Embryonic facial prominence (tissue), 1 donor: ENCODE data around the gene TP53BP1.
"Not testable (repeated sequence)": the region's sequence is repeated elsewhere in the genome, so short reads cannot be mapped to it uniquely, and the experiment has no call there.

Source experiments
- DNase-seq: peaks from one replicate; pipeline ENCODE4 v3.0.0-alpha.2; 2016; ENCODE audit errors: extremely low spot score

Gene TP53BP1

DNA sequence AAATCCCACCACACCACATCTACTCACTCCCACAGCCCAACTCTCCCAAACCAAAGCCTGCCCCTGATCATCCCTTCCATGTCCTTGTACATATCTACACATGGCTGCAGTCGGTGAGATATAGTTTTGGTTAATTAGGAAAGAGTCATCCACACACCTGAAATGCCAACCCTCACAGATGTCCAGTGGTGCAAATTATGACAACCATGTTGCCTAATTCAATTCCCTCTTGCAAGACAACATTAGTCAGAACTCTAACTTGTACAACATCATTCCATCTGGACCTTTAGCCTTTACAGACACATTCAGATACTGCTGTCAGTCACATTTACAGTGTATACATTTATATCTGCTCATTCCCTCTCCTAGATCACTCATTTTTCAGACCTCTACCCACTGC lies 80.9 kb downstream of the TP53BP1 start:
- no peak for DNase-seq

DNA sequence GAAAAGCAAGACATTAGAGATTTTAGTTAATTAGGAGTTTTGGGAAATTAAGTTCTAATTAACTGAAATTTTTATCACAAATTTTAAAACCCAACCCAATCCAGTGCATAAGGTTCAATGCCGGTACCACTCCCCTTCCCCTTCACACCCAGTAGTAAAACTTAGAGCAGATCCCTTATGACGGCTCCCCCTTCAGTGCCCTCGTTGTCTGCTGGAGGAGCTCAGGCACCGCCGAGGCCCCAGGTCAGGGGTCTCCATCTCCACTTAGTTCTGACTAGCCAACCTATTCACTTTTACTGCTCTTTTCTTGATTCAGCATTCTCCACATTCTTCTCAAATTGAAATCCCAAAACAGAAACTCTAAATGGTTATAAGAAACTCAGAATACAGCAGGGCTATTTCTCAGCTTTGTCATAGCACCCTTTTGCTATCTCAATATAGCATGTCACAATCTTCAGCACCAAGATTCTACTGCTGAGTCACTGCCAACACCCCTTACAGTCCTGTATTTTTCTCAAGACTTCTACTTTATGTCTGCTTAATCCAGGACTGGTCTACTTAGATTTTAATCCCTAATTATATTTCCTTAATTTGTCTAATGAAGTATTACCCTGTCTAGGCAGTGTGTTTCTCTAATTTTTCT lies 82.3 kb downstream of the TP53BP1 start:
- DNase-seq, result no peak

DNA sequence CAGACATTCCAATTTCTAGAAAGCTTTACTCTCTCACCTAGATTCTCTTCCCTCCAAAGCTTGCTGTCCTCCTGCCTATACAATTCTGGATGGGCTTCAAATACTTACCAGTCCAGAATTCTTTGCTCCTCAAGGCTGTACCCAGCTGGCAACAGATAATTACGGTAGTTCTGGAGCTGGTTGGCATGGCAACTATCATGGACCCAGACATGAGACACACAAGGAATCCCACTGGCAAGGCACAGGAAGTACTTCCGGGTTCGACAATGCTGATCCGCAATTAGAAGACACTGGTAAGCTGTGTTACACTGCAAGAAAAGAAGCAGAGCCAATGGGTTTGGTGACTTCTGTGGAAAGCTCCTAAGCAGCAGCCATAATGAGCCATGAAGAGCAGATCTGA lies 84.2 kb downstream of the TP53BP1 start:
- no peak for DNase-seq

GRCh38 chr15:43406808-43407207 lies 86.1 kb downstream of the TP53BP1 start:
- no peak for DNase-seq

- no peak for DNase-seq
Measured at GRCh38 chr15:43406189-43406588, 86.8 kb downstream of the TP53BP1 start.

DNA sequence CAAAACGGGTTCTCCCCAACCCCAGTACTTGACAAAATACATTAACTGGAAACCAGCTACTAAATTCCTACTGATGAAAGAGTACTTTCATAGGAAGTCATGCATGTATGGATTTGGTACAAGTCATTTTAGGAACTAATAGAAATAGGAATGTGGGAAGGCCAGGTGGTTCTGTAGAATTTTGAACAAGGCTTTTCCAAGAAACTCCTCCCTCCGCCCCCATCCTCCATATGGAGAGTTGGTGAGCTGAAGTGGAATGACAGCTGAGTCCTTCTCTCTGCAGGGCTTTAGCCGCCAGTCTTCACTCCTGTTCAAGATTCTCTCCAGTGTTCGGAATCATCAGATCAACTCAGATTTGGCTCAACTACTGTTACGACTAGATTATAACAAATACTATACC lies 88.8 kb downstream of the TP53BP1 start:
- DNase-seq, result no peak

DNA sequence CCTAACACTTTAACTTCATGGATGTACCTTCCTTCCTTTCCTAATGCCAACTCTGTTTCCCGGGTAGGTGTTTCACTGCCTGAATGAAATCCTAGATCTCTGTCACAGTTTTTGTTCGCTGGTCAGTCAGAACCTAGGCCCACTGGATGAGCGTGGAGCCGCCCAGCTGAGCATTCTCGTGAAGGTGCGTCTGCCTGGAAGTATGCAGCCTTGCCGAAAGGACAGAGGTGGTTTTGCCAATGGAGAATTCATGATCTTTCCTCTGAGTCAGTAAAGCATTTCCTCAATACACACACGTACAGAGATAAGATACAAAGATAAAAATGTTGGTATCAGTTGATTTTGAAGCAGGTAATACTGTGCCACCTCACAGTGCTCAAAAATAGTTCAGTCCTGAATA lies 89.3 kb downstream of the TP53BP1 start:
- no peak for DNase-seq

DNA sequence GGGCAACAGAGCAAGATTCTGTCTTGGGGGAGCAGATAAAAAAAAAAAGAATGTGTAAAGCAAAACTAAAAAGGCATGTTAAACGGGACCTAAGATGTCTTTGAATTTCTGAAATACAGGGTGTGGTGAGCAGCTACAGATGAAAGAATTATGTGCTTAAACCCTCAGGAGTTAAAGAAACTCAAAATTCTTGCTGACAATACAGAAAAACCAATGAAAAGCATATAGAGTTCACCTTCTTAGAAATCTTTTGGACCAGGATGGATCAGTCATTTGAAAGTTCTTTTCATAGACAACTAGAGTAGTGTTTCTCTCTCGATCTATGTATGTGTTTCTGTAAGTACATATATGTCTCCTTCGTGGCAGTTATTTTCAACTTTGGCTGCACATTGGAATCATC lies 90.7 kb downstream of the TP53BP1 start:
- no peak for DNase-seq

- DNase-seq, result not testable (repeated sequence)
Measured at GRCh38 chr15:43393592-43393991, 99.4 kb downstream of the TP53BP1 start.

GRCh38 chr15:43390723-43391122 lies 102.2 kb downstream of the TP53BP1 start:
- DNase-seq, result no peak

DNA sequence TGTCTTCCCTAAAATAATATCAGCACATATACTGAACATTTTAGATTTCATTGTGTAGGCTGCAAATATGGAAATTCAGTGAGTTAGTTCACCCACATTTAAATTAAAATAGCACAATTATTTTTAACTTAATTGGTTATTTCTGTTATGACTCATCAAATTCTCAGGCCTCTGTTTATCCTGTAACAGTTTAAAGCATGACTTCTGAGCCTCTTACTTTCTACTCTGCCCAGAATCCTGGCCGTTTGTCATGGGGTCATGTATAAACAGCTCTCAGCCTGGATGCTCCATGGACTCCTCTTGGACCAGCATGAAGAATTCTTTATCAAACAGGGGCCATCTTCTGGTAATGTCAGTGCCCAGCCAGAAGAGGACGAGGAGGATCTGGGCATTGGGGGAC lies 109.9 kb downstream of the TP53BP1 start:
- no peak for DNase-seq

GRCh38 chr15:43382310-43382709 lies 110.6 kb downstream of the TP53BP1 start:
- no peak for DNase-seq

DNA sequence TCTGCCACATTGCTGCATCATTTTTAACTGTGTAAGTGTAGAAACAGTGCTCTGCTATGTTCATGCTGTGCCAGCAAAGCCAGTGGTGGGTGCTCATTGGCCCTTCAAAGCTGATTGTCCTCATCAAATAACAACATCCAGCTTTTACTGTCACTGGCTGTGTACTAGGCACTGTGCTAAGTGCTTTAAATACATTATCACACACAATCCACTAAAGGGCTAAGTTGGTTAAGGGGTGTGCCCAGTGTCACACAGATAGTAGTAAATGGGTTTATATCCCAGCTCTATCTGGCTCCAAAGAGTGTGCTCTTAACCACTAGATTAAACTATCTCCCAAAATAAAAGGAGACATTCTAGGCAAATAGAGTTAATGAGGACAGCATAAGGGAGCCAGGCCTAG lies 114.4 kb downstream of the TP53BP1 start:
- no peak for DNase-seq

GRCh38 chr15:43376017-43376705 lies 116.8 kb downstream of the TP53BP1 start:
- DNase-seq, result no peak

DNA sequence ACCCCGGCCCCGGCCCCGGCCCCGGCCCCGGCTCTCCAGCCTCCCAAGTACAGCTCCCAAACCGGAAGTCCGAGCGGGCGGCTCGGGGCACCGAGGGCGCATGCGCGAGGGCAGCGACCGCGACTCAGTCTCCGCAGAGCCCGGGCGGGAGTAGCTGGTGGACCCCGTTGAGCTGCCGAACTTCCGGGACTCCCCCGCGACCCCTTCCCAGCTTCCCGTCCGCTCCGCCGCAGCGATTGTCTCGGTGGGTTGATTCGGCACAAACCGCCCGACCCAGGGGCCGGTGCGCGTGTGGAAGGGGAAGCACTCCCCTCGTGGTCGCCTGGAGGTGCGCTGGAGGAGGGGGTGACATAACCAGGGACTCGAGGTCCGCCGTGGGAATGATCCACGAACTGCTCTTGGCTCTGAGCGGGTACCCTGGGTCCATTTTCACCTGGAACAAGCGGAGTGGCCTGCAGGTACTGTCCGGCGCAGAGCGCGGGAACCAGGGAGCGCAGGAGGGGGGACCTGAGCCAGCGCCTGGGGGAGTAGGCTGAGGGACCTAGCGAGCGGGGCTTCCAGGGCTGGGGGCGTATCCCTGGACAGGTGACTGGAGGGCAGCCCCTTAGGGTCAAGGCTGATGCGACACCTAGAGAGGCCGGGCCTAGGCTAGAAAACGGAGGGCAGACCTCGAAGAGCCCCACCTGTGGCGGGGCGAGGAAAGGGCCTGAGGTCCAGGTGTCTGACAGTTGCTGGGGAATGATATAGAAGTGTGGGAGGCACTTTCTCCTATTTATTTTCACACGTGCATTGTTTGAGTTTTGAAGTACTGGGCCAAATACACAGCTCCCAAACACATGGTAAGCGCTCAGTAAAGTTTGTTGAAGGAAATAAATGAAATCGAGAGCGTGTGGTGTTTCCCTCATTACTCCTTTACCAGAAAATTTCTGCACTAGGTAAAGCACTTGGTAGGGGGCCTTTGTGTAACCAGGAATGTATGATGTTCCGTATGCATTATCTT lies 121.7 kb downstream of the TP53BP1 start, which contains the start of the genes TUBGCP4 and ZSCAN29:
Gene TUBGCP4, plus strand, starts transcription at position 127 of the 1,000 bp plus-strand sequence. Its CDS starts 254 bp downstream, at position 381.
Gene ZSCAN29, minus strand, starts transcription at position 69 of the 1,000 bp plus-strand sequence. CDS start 1,130 bp downstream, outside the sequence.
- peak; percentile 46 for DNase-seq

GRCh38 chr15:43370310-43370974 lies 122.5 kb downstream of the TP53BP1 start:
- DNase-seq, result no peak

- DNase-seq, result no peak
Measured at GRCh38 chr15:43361313-43361903, 131.5 kb downstream of the TP53BP1 start.

DNA sequence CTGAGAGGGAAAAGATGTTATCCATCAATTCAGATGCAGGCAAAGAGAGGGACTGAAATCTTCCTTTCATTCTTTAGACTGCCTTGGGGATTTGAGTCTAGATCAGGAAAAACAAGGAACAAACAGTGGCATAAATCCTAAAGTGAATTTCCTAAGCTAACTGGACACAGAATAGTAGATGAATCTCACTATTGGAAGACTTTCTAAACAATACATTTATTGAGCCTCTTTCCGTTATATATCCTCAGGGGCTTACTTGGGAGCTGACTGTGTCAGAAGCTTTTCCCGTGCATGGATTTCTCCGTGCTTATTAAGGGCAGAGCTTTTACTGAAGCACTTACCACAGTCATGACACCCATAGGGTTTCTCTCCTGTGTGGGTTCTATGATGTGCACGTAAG lies 132.1 kb downstream of the TP53BP1 start:
- DNase-seq, result no peak
